NOMO-1 (cell line): ENCODE data around the gene APC2.

Experiments used
- DNase-seq, 2 experiments: peaks; one replicate each; lab custom pipeline; 2025; ENCODE audit not compliant: unreplicated experiment in 2 of 2; lab: John Stamatoyannopoulos, UW

Gene APC2, protein sequence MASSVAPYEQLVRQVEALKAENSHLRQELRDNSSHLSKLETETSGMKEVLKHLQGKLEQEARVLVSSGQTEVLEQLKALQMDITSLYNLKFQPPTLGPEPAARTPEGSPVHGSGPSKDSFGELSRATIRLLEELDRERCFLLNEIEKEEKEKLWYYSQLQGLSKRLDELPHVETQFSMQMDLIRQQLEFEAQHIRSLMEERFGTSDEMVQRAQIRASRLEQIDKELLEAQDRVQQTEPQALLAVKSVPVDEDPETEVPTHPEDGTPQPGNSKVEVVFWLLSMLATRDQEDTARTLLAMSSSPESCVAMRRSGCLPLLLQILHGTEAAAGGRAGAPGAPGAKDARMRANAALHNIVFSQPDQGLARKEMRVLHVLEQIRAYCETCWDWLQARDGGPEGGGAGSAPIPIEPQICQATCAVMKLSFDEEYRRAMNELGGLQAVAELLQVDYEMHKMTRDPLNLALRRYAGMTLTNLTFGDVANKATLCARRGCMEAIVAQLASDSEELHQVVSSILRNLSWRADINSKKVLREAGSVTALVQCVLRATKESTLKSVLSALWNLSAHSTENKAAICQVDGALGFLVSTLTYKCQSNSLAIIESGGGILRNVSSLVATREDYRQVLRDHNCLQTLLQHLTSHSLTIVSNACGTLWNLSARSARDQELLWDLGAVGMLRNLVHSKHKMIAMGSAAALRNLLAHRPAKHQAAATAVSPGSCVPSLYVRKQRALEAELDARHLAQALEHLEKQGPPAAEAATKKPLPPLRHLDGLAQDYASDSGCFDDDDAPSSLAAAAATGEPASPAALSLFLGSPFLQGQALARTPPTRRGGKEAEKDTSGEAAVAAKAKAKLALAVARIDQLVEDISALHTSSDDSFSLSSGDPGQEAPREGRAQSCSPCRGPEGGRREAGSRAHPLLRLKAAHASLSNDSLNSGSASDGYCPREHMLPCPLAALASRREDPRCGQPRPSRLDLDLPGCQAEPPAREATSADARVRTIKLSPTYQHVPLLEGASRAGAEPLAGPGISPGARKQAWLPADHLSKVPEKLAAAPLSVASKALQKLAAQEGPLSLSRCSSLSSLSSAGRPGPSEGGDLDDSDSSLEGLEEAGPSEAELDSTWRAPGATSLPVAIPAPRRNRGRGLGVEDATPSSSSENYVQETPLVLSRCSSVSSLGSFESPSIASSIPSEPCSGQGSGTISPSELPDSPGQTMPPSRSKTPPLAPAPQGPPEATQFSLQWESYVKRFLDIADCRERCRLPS (N-terminal part only)

DNA sequence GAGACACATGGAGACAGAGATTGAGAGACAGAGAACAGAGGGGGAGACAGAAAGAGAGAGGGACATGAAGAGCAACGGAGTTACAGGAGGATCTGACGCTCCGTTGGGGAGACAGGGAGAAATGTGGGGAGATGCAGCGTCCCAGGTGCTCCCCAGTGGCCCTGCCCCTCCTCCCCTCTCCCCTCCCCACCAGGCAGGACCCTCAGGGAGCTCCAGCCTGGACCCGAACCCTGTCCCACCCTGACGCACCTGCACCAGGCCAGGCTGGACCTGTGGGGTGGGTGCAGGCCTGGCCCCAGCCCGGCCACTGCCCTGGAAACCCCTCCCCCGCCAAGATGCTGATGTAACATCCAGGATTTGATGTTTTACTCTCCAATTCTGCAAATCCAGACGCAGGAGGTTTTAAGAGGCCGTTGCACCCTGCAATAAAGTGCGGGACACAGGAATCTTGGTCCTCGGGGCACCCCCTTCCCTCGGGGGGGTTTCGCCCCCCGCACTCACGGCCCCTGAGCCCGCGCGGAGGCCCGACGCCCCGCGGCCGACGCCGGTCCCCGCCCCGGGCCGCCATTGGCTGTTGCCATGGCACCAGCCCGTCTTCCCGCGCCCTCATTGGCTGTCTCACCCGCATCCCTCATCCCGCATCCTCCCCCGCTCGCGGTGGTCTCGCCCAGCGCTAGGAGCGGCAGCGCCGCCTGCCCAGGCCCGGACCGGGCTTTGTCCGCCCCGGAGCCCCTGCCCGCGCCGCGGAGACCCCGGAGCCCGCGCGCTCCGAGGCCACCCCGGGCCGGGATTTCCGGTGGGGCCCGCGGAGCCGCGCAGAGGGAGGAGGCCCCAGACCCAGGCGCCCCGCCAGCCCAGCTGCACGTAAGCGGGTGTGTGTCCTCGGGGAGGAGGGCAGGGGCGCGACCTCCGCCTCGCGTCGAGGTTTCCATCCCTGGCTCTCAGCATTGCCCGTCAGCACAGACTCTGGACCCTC, at the start of gene APC2:
Gene APC2, plus strand, starts transcription at position 655 of the 976 bp plus-strand sequence. CDS start 2,881 bp downstream, outside the sequence.
- no peak for DNase-seq

DNA sequence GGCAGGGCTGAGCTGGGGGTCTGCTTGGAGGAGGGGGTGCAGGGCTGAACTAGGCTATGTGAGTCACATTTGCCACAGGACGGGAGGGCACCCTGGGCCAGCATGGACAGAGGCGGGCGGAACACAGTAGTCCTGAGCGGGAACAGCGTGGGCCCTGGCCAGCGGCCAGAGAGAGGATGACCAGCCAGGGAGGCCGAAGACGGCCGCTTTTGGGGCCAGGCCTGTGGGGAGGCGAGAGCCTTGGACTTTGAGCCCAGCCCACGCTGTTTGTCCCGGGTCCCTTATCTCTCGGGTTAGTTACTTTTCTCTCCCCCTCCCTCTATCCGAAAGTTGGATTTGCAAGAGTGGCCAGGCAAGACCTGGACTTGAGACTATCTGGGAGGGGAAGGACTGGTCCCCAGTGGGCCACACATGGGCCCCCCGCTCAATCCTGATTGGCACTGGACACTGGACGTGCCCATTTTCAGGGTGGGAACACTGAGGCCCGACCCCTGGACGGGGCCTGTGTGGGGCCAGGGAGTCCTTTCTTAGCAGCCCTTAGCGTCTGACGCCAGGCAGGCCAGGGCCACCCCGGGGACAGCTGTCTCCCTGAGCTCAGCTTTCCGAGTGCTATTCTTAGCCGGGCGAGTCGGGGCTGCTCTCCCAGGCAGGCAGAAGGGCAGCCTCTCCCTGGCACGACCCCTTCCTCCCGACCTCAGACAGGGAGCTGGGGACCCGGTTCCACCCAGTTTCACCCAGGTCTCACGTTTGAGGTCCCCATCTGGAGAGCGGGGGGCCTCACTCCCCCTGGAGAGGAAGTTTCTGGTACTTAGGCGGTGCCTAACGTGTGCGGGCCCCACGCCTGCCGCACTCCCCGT, 49.4 kb upstream of the APC2 start:
- peak in 1 of 2 experiments; percentile 11 for DNase-seq

DNA sequence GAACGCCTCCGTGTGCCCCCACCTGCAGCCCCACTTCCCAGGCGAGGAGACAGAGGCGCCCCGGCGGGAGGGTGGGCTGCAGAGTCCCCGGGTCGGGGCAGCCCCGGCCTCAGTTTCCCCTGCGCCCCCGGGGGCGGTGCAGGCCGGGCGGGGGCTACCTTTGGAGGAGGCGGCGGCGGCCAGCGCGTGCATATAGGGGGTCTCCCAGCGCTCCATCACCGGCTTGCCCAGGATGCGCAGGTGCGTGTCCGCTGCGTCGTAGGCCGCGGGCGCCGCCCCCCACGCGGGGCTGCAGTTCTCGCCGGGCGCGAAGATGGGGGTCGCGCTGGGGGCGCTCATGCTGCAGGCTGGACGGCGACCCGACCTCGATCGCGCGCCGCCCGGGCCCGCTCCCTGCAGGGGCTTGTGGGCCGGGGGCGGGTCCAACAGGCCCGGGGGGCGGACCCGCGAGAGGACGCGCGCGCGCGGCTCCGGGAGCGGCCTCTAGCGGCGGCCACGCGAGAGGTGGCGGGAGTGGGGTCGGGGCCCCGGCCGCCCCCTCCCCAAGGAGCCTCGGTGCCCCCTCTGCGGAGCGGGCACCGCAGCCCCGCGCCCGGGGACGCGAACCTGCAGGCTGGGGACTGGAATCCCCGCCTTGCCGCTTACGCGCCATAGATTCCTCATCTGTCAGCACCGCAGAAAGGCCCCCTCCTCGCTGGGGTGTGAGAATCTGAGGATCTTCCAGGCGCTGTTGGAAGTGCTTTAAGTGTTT, 48.6 kb upstream of the APC2 start, which contains the start of gene GAMT:
Gene GAMT, minus strand, starts transcription at position 405 of the 751 bp plus-strand sequence. Its CDS starts 66 bp downstream, at position 339.
- DNase-seq, result peak; percentile 48 to 52

DNA sequence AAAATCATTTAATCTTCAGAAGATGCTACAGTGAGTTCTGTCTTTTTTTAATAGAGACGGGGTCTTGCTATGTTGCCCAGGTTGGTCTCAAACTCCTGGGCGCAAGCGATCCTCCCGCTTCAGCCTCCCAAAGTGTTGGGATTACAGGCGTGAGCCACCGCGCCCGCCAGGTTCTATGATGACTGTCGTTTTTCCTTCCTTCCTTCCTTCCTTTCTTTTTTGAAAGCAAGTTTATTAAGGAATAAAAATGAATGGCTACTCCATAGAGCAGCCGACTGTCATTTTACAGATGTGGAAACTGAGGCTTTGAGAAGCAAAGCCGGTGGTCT, 48.1 kb upstream of the APC2 start:
- no peak for DNase-seq

DNA sequence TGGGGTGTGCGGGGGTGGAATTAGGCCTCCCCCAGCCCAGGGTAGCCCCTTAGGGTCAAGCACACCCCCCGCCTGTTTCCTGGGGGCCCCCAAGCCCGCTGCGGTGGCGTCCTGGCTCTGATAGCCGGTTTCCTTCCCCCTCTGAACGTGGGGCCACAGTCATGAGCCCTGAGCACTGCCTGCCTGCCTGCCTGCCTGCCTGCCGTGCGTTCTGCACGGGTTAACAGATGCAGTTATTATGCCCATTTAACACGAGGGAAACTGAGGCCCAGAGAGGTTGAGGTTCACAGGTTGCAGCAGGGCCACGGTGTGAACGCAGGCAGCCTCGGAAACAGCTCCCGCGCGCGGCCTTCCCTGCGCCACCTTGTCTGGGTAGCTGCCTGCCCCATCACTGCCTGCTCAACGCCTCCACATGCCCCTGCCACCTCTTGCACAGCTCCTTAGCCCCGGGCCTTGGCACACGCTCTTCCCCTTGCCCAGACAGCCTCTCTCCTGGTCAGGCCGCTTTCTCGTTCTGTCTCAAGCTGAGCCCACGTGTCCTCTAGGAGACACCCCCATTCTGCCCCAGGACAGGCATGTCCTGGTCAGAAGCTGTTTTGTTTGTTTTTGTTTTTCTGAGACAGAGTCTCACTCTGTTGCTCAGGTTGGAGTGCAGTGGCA, 47.4 kb upstream of the APC2 start:
- DNase-seq, result no peak

DNA sequence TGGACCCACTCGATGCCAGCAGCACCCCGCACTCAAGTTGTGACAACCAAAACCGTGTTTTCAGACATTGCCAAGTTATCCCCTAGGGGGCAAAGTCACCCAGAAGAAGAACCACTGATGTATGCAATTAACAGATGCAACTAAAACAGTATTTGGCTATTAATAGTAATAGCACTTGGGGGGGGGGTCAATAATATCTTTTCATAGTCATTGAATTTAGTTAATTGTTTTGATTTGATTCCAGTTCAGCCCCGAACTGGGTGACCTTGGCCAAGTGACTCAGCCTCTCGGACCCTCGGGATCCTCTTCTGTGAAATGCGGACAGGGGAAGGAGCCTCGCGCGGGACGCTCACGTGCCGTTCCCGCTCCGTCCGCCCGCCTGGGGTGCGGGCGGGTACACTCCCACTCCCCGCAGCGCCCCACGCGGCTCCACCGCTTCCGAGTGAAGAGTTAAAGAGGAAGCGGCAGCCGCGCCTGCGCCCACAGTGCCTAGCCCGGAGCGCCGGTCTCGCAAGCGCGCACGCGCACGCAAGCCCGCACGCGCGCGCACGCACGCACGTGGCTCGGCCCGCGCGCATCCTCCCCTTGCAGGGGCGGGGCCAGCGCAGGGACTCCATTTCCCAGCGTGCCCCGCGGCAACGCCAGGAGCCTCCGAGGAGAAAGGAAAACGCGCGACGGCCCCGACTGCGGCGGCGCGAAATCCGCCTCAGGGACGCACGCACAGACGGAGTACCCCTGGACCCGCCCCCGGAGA, 43.0 kb upstream of the APC2 start:
- DNase-seq, result peak; percentile 94 to 96

DNA sequence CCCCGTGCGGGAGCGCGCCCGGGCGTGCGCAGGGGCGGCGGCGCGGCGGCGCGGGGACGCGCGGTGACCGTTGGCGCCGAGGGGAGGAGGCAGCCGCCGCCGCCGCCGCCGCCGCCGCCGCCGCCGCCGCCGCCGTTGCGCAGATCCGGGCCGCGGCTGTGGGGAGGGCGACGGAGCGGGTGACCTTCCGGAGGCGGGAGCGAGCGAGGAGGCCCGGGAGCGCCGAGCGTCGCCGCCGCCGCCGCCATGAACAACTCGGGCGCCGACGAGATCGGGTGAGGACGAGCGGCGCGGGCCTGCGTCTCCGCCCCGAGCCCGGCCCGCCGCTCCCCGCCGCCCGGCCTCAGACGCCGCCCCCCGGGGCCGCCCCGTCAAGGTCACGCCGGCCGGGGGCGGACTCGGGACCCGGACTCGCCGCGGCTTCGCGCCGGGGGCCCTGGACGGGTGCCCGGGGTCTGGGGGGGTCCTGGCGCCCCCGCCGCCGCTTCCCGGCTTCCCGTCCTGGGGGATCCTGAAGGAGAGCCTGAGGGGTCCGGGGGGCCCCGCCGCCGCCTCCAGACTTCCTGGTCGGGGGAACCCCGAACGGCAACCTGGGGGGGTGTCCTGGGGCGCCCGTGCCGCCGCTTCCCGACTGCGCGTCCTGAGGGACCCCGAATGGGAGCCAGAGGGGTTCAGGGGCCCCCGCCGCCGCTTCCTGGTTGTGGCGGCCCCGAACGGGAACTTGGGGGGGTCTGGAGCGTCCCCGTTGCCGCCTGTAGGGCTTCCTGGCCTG, 42.2 kb upstream of the APC2 start, which contains the start of gene DAZAP1:
Gene DAZAP1, plus strand, starts transcription at position 59 of the 772 bp plus-strand sequence. Its CDS starts 188 bp downstream, at position 247.
- no peak for DNase-seq

DNA sequence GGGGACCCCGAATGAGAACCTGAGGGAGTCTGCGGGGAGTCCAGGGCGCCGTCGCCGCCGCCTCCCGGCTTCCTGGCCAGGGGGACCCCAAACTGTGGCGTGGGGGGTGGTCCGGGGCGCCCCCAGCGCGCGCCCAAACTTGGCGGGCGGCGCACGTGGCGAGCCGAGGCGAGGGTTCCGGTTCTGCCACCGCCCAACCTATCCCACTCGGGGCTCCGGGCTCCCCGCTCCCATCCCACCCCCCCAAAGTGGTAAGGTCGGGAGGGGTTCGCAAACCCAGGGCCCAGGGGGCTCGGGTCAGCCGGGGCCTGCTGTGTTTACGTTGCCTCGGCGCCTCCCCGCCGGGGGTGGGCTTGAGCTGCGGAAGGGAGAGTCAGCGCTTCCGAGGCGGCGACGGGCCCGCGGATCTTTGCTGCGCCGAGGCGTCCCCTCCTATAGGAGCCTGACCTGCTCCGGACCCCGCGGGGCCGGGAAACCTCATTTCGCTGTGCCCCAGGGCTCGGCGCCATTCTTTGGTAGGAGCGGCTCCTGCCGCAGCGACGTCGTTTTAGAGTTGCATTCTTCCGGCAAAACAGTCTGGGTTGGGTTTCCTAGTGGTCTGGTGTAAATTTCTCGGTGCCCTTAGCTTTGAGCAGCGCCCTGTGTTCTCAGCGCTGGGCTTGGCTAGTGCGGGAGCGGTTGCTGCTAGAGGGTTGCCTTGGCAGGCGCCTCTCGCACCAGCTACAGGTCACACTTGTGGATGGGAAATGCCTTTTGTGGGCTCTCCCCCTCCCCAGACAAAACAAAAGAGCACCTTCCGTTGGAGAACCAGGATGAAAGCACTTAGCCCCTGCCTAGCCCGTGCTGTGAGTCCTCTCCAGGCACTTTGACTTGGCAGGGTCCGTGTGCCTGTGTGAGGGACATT, 41.4 kb upstream of the APC2 start:
- DNase-seq, result peak; percentile 27 to 30

DNA sequence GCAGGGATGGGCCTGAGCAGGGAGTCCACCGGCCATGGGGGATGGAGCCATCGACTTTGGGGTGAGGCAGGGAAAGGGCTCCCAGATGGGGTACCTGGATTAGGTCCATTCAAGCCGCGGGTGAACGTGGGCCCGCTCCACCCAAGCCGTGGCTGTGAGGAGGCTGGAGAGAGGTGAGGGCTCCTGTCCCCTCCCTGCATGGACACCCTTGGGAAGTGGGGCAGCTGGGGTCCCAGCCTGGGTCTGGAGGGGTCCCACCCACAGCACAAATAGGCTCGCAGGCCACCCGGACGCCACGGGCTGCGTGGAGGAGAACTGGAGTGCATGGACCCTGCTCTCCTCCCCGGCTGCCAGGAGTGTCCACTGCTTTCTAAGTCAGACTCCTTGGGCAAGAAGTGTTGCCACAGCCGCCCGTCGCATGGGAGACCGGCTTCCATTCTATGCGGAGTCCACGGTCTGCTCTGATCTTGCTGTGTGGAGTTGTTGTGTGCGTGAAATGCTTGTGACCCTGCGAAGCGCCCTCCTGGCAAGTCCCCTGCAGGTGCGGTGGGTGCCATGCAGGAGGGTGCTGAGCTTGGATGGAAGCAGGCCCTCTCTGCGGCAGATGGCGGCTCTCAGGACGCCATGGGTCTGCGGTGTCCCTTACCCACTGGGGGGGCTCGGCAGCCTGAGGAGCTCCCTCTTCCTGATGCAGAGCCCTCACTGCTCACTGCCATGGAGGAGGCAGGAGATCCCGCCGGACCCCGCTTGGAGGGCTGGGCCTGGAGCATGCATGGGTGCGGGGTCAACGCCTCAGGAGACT, 40.5 kb upstream of the APC2 start:
- DNase-seq, result no peak

DNA sequence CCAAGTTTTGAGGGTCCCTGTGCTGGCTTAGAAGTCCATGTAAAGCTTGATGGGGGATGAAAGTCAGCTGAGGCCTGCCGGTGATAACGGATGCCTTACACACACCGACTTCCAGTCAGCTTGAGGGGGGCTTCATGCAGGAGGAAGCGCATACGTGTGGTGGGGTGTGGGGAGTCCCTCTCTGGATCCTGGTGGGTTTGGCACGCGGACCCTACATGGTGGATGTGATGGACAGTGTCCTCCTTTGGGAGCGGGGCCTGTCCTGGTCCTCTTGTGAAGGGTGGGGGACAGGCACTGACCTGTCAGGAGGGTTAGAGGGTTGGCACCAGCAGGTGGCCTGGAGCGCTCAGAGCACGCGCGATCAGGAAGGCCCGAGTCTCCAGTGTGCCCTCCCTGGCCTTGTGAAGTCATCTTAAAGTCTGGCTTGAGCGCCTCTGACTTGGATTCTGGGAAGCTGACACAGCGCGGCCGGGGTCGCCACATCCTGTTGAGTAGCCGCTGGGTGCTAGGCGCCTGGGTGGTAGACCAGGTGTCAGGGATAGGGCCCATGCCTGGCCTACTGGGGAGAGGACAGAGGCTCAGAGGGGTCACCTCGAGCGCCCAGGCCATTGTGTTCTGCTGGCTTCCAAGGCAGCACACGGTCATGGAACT, 39.7 kb upstream of the APC2 start:
- no peak for DNase-seq

DNA sequence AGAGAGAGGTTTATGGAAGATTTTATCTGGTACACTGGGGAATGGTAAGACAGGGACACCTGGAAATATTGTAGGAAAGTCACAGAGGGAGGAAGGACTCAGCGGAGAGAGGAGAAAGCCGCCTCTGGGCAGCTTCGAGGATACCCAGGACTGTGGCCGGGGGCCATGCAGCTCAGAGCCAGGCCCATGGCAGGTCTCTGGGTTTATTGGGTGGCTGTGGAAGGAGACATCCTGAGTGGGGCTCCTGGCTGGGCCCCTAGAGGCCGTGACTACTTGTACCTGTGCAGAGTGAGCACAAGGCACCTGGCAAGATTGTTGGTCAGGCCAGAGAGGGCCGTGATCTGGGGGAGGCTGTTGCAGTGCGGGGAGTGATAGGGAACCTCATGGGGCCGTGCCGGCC, 39.1 kb upstream of the APC2 start:
- DNase-seq, result no peak

DNA sequence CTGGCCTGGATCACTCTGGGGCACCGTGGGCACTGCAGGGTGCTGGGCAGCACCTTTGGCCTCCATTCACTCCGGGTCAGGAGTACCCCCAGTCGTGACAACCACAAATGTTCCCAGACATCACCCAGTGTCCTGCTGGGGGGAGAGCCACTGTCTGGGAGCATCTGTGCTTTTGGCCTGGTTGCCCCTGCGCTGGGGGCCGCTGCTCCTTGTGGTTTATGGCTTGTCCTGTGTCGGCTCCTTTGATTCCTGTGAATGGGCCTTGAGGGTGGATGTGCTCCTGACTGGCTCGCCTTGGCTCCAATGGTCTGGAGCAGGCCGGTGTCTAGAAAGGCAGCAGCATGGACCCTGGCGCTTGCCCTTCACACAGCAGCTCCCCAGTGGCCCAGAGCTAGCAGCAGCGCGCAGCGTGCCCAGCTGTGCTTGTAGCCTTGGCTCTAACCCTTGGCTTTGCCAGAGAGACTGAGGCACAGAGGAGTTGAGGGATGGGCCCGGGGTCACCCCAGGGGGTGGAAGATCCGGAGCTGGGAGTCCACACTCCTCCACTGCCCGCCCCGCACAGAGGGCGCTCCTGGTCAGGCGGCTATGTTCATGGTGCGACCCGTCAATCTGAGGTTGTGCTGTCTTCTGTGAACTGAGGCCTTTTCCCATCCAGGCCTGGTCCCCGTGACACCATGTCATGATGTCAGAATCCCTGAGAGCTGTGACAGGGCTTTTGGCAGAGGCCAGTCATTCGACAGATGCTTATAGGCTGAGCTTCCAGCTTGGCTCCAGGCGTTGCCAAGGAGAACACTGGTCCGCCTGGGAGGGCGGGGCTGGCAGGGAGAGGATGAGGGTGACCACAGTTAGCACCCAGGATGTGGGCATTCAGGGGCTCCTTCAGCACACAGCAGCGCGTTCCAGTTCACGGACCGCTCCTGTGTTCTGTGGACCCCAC, 38.4 kb upstream of the APC2 start:
- DNase-seq, result no peak
